Vagina (tissue), 2 donors: Measurements from ENCODE around the gene DAZAP2. TPM values are rescaled to one million over a fixed set of nuclear protein-coding genes. Genes with fewer than 3 reads are reported as not detected.
A peak's percentile ranks its signal among the peaks of the same experiment; 100 is the strongest.

ENCODE experiments used
- DNase-seq, 2 donors: peaks; one replicate each; pipeline ENCODE4 v3.0.0-alpha.2; 2017; ENCODE audit errors: extremely low spot score in 2 of 2
- H3K27ac ChIP-seq: fragments of 200-600 bp; sonication (generic); one replicate; pipeline ENCODE4 v1.5.1; 2019
- H3K27me3 ChIP-seq: fragments of 200-600 bp; sonication (generic); one replicate; pipeline ENCODE4 v1.5.1; 2019
- H3K36me3 ChIP-seq, 2 donors: fragments of 200-600 bp; sonication (generic); one replicate each; pipeline ENCODE4 v1.5.1; 2017 to 2019
- H3K4me1 ChIP-seq: fragments of 200-600 bp; sonication (generic); one replicate; pipeline ENCODE4 v1.5.1; 2019
- H3K4me3 ChIP-seq, 2 donors: fragments of 200-600 bp; sonication (generic); 1 replicate in 1 of 2; 2 replicates in 1 of 2; pipeline ENCODE4 v1.5.1; 2016 to 2019
- H3K9me3 ChIP-seq: fragments of 200-600 bp; sonication (generic); one replicate; pipeline ENCODE4 v1.5.1; 2019
- CTCF ChIP-seq, 3 experiments: fragments of 450-650 bp in 2 of 3; fragments of 200-600 bp in 1 of 3; sonication (generic) in 1 of 3; IDR thresholded peaks; one replicate each; pipeline ENCODE4 v1.5.1; 2017 to 2019; ENCODE audit warnings: antibody characterized with exemption in 3 of 3, mild to moderate bottlenecking in 2 of 3, moderate library complexity in 2 of 3
- POLR2A ChIP-seq, 2 donors: fragments of 450-650 bp; IDR thresholded peaks; one replicate each; pipeline ENCODE4 v1.6.1; 2017; ENCODE audit warnings: antibody characterized with exemption in 2 of 2, mild to moderate bottlenecking in 2 of 2, moderate library complexity in 2 of 2
- POLR2AphosphoS5 ChIP-seq, 2 donors: sonication (generic); formaldehyde crosslinking; IDR thresholded peaks; one replicate each; pipeline ENCODE4 v1.9.0; 2017; ENCODE audit warnings: antibody characterized with exemption in 2 of 2, mild to moderate bottlenecking in 2 of 2, low read depth in 1 of 2; ENCODE audit not compliant: insufficient read depth in 1 of 2
- intact Hi-C: fragments of 100-400 bp; cut with DNase I; formaldehyde crosslinking; loops from one replicate; pipeline ENCODE4 v1.15.1; 2023
- total RNA-seq: library from RNA; depleted of rRNA; stranded (reverse); fragments of >200 nt; gene quantifications from one replicate; pipeline ENCODE4 v1.2.3, GENCODE V29; 2016

The DAZAP2 gene, protein sequence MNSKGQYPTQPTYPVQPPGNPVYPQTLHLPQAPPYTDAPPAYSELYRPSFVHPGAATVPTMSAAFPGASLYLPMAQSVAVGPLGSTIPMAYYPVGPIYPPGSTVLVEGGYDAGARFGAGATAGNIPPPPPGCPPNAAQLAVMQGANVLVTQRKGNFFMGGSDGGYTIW
- 230 TPM for total RNA-seq

DNA sequence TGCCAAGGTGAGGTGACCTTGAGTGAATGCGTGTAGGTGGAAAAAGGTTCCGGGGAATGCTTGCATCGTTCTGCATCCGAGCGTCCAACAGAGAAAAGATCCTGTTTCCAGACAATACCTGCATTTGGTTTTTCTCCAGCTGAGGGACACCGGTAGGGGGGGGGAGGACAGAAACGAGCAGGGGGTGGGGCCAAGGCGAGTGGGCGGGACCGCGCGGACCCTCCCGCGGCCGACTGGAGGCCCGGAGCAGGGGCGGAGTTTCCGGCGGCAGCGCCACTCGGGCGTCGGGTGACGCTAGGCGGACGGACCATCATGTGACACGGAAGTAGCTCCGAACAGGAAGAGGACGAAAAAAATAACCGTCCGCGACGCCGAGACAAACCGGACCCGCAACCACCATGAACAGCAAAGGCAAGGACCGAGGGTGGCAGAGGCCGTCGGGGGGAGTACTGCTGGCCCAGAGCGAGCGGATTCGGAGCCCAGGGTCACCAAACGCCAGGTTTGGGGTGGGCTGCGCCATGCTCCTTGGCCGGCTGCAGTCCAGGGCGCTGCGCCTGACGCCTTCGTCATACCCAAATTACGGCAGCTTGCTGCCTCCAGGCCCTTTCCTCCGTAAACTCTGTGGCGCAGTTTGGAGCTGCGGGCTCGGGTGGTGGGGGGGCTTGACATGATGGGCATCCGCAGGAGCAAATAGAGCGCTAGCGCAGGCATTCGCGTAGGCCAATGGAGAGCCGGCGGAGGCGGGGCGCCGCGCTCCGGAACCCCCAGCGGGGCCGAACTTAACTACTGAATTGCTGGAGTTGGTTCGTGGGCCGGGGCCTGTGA is at the start of gene DAZAP2:
DAZAP2 (plus strand) TSS at position 317 of the 825 bp plus-strand sequence; CDS start at position 399, 82 bp downstream.
- no peaks in the 10 kb centered on the region for H3K9me3 ChIP-seq
- peak within 1 kb of the TSS; percentile 99 for H3K27ac ChIP-seq
- intact Hi-C loops = no loop called here
- H3K4me3 ChIP-seq = peak within 1 kb of the TSS; percentile 90 to 98
- H3K36me3 ChIP-seq = peaks cover 0 to 34% of the 10 kb centered on the region in 2 donors
- TF ChIP-seq CTCF (IDR thresholded peaks at IDR 0.05) = no peak
- peak; percentile 73 to 100 for TF ChIP-seq POLR2AphosphoS5 (IDR thresholded peaks at IDR 0.05; ENCODE audit: insufficient read depth in 1 of 2, low read depth in 1 of 2)
- peak; percentile 34 to 91 for TF ChIP-seq POLR2A (IDR thresholded peaks at IDR 0.05)
- H3K4me1 ChIP-seq = peaks cover 27% of the 10 kb centered on the region
- no peaks in the 10 kb centered on the region for H3K27me3 ChIP-seq
- peak in 1 of 2 donors; percentile 97 for DNase-seq

DNA sequence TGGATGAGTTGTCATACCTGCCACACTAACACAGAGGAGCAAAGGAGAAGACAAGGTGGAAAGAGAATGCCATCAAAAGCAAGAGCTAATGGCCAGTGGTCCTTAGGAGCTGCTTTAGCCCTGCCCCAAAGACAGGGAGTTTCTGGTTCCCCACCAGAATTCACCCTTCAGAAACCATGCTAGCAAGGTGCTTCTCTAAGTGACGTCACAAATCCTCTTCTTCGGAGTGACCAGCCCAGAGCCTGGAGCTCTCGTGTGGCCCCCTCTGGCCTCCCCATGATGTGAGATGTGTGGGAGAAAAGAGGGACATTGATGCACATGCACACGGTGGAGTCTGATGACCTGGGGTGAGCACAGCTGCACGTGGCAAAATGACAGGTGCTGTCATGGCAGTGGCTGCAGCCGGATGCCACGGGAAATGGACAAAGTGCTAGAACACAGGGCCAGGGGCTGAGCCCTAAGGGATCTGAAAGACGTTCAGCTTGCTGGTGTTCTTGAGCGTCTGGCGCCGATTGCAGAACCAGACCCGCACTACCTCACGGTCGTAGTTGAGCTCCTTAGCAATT is 48.8 kb upstream of the DAZAP2 start:
- Histone ChIP-seq H3K36me3 (peaks cover 0 to 15% of the 10 kb centered on the region in 2 donors), H3K4me3 (no peak overlapping the region), H3K27ac (no peak overlapping the region), H3K9me3 (no peaks in the 10 kb centered on the region), H3K4me1 (no peaks in the 10 kb centered on the region), H3K27me3 (no peaks in the 10 kb centered on the region)
- no peak for TF ChIP-seq CTCF (IDR thresholded peaks at IDR 0.05)
- TF ChIP-seq POLR2AphosphoS5 (IDR thresholded peaks at IDR 0.05; ENCODE audit: insufficient read depth in 1 of 2, low read depth in 1 of 2) = no peak
- TF ChIP-seq POLR2A (IDR thresholded peaks at IDR 0.05) = no peak
- DNase-seq = no peak
- intact Hi-C loops = no loop called here

DNA sequence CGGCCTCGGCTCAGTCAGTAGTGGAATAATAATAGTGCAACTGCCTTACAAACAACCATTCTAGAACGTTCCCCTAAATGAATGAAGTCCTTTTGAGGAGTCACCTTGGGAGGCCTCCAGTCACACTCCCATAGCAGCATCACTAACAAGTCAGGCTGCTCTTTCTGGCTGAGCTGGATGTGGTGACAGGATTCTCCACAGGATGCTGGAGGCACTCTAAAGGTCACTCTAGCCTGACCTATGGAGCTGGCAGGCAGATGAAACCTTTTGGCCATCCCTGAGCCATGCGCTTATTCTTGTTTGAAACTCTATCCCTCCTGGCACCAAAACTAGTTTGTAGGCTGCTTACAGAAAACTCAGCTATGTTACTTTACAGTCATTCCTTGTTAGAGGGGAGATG is 47.8 kb upstream of the DAZAP2 start:
- H3K9me3 ChIP-seq = no peaks in the 10 kb centered on the region
- no peaks in the 10 kb centered on the region for H3K27me3 ChIP-seq
- TF ChIP-seq CTCF (IDR thresholded peaks at IDR 0.05) (no peak), POLR2A (IDR thresholded peaks at IDR 0.05) (no peak), POLR2AphosphoS5 (IDR thresholded peaks at IDR 0.05; ENCODE audit: insufficient read depth in 1 of 2, low read depth in 1 of 2) (no peak)
- no peak for DNase-seq
- H3K4me3 ChIP-seq = no peak overlapping the region
- H3K27ac ChIP-seq = no peak overlapping the region
- intact Hi-C loops = no loop called here
- peaks cover 0 to 15% of the 10 kb centered on the region in 2 donors for H3K36me3 ChIP-seq
- no peaks in the 10 kb centered on the region for H3K4me1 ChIP-seq

DNA sequence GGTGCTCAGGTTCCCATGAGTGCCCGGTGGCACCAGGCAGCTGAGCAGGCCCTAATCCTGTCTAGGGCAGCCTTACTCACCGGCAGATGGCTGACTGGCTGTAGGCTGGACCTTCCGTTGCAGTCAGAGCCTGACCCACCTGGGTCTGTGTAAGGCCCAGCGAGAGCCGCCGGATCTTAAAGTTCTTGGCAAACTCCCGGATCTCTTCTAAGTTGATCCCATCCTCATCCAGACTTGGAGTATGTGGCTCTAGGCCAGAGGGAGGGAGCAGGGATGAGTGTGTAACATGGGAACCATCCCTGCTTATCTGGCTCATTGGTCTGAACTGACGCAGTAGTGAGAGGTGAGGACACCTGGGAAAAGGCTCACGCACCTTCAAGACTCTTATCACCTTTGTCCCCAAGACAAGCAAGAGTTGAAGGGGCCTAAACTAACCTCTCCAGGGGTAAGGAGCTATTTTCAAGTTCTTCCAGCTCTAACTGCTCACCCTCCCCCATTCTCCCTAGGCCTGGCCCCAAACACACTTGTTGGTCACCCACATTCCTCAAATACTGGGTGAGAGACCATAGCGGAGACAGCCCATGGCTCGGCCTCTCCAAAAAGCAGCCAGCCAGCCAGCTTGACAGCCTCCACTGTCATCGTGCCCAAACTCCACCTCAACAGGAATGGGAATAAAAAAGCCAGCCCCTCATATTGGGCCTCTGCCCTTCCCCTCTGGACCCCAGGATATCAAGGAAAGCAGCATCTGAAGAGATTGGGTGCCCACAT is 46.9 kb upstream of the DAZAP2 start:
- Histone ChIP-seq H3K4me3 (no peak overlapping the region), H3K27me3 (no peaks in the 10 kb centered on the region), H3K27ac (no peak overlapping the region), H3K36me3 (peaks cover 0 to 15% of the 10 kb centered on the region in 2 donors), H3K9me3 (no peaks in the 10 kb centered on the region), H3K4me1 (no peaks in the 10 kb centered on the region)
- no peak for DNase-seq
- intact Hi-C loops = no loop called here
- no peak for TF ChIP-seq CTCF (IDR thresholded peaks at IDR 0.05)
- TF ChIP-seq POLR2A (IDR thresholded peaks at IDR 0.05) = no peak
- TF ChIP-seq POLR2AphosphoS5 (IDR thresholded peaks at IDR 0.05; ENCODE audit: insufficient read depth in 1 of 2, low read depth in 1 of 2) = no peak
